Right cardiac atrium (tissue), 5 donors: Measurements from ENCODE around the gene MMP12. TPM values are rescaled to one million over a fixed set of nuclear protein-coding genes. Genes with fewer than 3 reads are reported as not detected.

Experiments
- ATAC-seq, 2 donors: fragments of 200-7000 bp; cut with Tn5 transposase; one replicate each; pipeline versions ENCODE4 v1.8.0 to v1.9.1; 2020; ENCODE audit warnings: moderate library complexity in 2 of 2, mild to moderate bottlenecking in 1 of 2
- DNase-seq, 3 donors: peaks; one replicate each; pipeline ENCODE4 v3.0.0-alpha.2; 2020
- H3K27ac ChIP-seq: one replicate; pipeline ENCODE4 v1.5.1; 2013; ENCODE audit warnings: mild to moderate bottlenecking, low read length, control low read depth, moderate library complexity
- H3K27me3 ChIP-seq: one replicate; pipeline ENCODE4 v1.6.1; 2013; ENCODE audit not compliant: control insufficient read depth, insufficient read depth
- H3K4me1 ChIP-seq: one replicate; pipeline ENCODE4 v1.6.1; 2013; ENCODE audit warnings: low read length; ENCODE audit not compliant: control insufficient read depth, insufficient read depth
- H3K4me3 ChIP-seq: one replicate; pipeline ENCODE4 v1.5.1; 2013; ENCODE audit warnings: low read length, control low read depth
- H3K9me3 ChIP-seq: one replicate; pipeline ENCODE4 v1.6.1; 2013; ENCODE audit warnings: low read length; ENCODE audit not compliant: control insufficient read depth
- WGBS: extraction: QIAGEN DNeasy Blood & Tissue Kit; methylation state at CpG from one replicate; pipeline ENCODE4 v1.1.7; 2013; 5-methylcytosine and 5-hydroxymethylcytosine counted together
- intact Hi-C, 4 donors: fragments of 100-400 bp; cut with DNase I; formaldehyde crosslinking; loops; one replicate each; pipeline versions ENCODE4 v1.11.0 to v1.14.0; 2022 to 2023
- polyA plus RNA-seq: library from polyadenylated mRNA; stranded (reverse); fragments of 200-250 nt; gene quantifications from one replicate; pipeline ENCODE4 v1.2.3, GENCODE V29; 2013
- total RNA-seq, 4 donors: library from RNA; stranded (reverse); fragmentation: NEBNext Ultra II Directional; extraction: Animal tissue kit (Norgen Biotek cat#: 25700); gene quantifications; one replicate each; pipeline ENCODE4 v1.2.1, GENCODE V29; 2021
- donor health status: healthy with polysubstance abuse.
- donor health status: DM: no; HTN: yes; CAD: no.
- donor health status: DM: no; HTN: no; CAD: no.
- donor health status: DM: no; HTN: yes; CAD: no; lungs with severe emphysema.
- donor health status: DM: yes; HTN: yes; CAD: no.

Gene MMP12
- total and polyA plus RNA-seq, 5 donors: not detected

- H3K4me1 ChIP-seq: no peaks in the 10 kb centered on the region
- no peaks in the 10 kb centered on the region for H3K9me3 ChIP-seq
- 58% methylated on average over 1 of the region's 1 CpG for WGBS
- no peaks in the 10 kb centered on the region for H3K27me3 ChIP-seq
- intact Hi-C loops: no loop called here
- no peak overlapping the region for H3K4me3 ChIP-seq
- H3K27ac ChIP-seq: no peak overlapping the region
- DNase-seq (no peak), ATAC-seq (no peak)
Observed at GRCh38 chr11:102849311-102849710, 25.5 kb downstream of the MMP12 start.

- no peak for ATAC-seq
- no peaks in the 10 kb centered on the region for H3K4me1 ChIP-seq
Observed at GRCh38 chr11:102846292-102846691, 28.5 kb downstream of the MMP12 start.

DNA sequence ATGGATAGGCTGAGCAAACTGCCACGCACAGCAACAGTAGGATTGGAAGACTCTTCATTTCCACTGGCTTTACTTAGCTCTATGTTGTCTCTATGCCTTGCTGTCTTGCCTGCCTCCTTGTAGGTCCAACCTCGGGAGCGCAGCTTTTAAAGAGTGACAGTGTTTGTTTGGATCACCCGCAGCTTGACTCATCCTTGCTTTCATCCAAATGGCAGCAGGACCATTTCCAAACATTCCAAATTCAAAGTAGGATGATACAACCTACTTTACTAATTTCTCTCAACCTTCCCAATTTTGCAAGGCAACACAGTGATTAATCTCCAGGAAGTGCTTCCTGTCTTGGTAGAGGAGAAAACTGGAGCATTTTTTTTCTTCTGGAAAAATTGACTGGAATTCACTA lies 31.3 kb downstream of the MMP12 start, which contains the start of gene MMP3:
TSS of gene MMP3 (minus strand) at position 121 of the 400 bp plus-strand sequence. CDS start at position 58, 63 bp downstream.
- no peak for ATAC-seq
- no peaks in the 10 kb centered on the region for H3K4me1 ChIP-seq
- H3K9me3 ChIP-seq: no peaks in the 10 kb centered on the region
- WGBS: 87% methylated on average over 4 of the region's 4 CpGs
- no peak for DNase-seq
- no peaks in the 10 kb centered on the region for H3K27me3 ChIP-seq
- intact Hi-C loops: no loop called here
- no peak within 1 kb of the TSS for H3K27ac ChIP-seq
- no peak within 1 kb of the TSS for H3K4me3 ChIP-seq

More at GRCh38 chr11:102846292-102846691, 28.5 kb downstream of the MMP12 start:
- H3K4me3 ChIP-seq: no peak overlapping the region
- no peaks in the 10 kb centered on the region for H3K9me3 ChIP-seq
- H3K27me3 ChIP-seq: no peaks in the 10 kb centered on the region
- H3K27ac ChIP-seq: no peak overlapping the region
- intact Hi-C loops: no loop called here
- no peak for DNase-seq
- WGBS: 62% methylated on average over 3 of the region's 3 CpGs

DNA sequence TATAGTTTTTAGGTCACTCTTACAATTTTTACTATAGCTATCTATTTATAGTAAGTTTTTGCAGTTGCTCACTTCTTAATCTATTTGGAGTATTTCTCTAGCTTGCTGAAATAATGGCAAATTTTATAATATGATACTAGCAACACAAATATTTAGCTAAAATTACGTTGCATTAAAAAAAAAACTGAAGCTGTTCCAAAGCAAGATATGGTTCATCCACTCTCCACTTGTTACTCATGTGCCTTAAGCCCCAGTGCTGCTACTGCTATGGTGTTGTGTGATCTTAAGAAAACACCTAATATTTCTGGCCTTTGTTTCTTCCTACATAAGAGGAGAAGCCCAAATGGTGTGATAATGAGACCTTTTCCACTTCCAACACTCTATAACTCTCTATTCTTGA lies 31.9 kb downstream of the MMP12 start:
- no peaks in the 10 kb centered on the region for H3K4me1 ChIP-seq
- 47% methylated on average over 1 of the region's 1 CpG for WGBS
- H3K27me3 ChIP-seq: no peaks in the 10 kb centered on the region
- ATAC-seq (no peak), DNase-seq (no peak)
- H3K4me3 ChIP-seq: no peak overlapping the region
- no peak overlapping the region for H3K27ac ChIP-seq
- no peaks in the 10 kb centered on the region for H3K9me3 ChIP-seq
- intact Hi-C loops: no loop called here

GRCh38 chr11:102840018-102840417 lies 34.8 kb downstream of the MMP12 start:
- ATAC-seq (no peak), DNase-seq (no peak)
- Histone ChIP-seq H3K4me3 (no peak overlapping the region), H3K27me3 (no peaks in the 10 kb centered on the region), H3K27ac (no peak overlapping the region), H3K9me3 (no peaks in the 10 kb centered on the region), H3K4me1 (no peaks in the 10 kb centered on the region)
- 35% methylated on average over 5 of the region's 5 CpGs for WGBS
- intact Hi-C loops: no loop called here

GRCh38 chr11:102837646-102838045 lies 37.1 kb downstream of the MMP12 start:
- no peak for DNase-seq
- Histone ChIP-seq H3K27ac (no peak overlapping the region), H3K4me1 (no peaks in the 10 kb centered on the region), H3K9me3 (no peaks in the 10 kb centered on the region), H3K27me3 (no peaks in the 10 kb centered on the region), H3K4me3 (no peak overlapping the region)
- no peak for ATAC-seq
- intact Hi-C loops: no loop called here
- 48% methylated on average over 2 of the region's 2 CpGs for WGBS

GRCh38 chr11:102837156-102837555 lies 37.6 kb downstream of the MMP12 start:
- no peaks in the 10 kb centered on the region for H3K4me1 ChIP-seq
- ATAC-seq (no peak), DNase-seq (no peak)
- intact Hi-C loops: no loop called here
- no peak overlapping the region for H3K4me3 ChIP-seq
- H3K27ac ChIP-seq: no peak overlapping the region
- H3K27me3 ChIP-seq: no peaks in the 10 kb centered on the region
- WGBS: 88% methylated on average over 2 of the region's 2 CpGs
- no peaks in the 10 kb centered on the region for H3K9me3 ChIP-seq

DNA sequence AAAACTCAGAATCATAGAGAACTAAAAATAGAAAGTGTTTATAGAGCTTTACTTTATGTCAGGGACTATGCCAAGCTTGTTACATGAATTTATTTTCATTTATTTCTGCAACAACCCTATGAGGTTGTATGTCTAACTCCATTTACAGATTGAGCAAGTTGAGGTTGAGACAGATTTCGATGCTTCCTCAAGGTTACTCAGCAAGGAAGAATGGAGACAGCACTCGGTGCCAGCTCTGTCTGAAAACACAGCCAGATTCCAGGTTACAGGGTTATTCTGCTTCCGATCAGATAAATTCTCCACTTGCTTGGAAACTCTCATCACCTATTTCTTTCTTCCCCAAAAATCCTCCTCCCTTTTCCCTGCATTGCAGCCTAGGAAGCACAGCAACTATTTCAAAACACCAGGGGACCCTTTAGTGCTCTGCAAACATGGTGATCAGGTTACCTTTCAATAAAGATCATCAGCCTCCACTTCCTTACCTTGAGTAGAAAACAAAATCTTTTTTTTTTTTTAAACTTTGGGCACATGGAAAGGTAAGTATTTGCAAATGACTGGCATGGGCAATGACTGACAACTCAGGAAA lies 38.4 kb downstream of the MMP12 start:
- intact Hi-C loops: no loop called here

DNA sequence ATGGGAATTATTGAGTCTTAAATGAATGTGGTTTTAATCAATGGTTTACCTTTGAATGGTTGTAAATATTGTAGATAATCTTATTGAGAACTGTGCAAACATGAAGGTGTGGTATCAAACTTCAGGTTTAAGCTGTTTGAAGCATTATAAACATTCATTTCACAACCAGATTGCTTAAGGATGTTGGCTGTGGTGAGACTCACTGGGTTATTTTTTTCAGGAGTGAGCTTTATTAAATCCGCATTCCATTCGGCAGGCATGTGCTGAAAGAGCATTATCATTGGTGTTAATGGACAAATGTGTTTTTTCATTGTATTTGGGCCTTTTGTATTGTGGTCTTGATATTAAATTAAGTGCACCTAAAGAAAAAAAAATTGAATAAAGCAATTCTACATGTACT lies 41.1 kb downstream of the MMP12 start:
- no peaks in the 10 kb centered on the region for H3K4me1 ChIP-seq
- H3K27ac ChIP-seq: no peak overlapping the region
- intact Hi-C loops: no loop called here
- no peak overlapping the region for H3K4me3 ChIP-seq
- no peak for ATAC-seq
- WGBS: 84% methylated on average over 2 of the region's 2 CpGs
- H3K9me3 ChIP-seq: no peaks in the 10 kb centered on the region
- H3K27me3 ChIP-seq: no peaks in the 10 kb centered on the region
- no peak for DNase-seq

More for the DNA sequence above, 38.4 kb downstream of the MMP12 start:
- no peak for ATAC-seq
- H3K4me3 ChIP-seq: no peak overlapping the region
- H3K27ac ChIP-seq: no peak overlapping the region
- no peaks in the 10 kb centered on the region for H3K9me3 ChIP-seq
- no peaks in the 10 kb centered on the region for H3K27me3 ChIP-seq
- no peak for DNase-seq
- no peaks in the 10 kb centered on the region for H3K4me1 ChIP-seq
- 63% methylated on average over 3 of the region's 3 CpGs for WGBS

DNA sequence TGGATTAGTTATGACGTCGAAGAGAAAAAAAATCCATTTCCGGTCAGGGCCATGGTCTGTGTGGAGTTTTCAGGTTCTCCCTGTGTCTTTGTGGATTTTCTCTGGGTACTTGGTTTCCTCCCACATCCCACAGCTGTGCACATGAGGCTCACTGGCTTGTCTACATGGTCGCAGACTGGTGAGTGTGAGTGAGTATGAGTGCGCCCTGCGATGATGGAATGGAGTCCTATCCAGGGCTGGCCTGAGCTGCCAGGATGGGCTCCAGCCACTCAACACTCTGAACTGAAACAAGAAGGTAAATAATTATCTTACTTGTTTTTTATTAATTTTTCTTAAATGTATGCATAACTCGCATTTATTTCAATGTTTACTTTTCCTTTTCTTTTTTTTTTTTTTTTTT lies 42.2 kb downstream of the MMP12 start:
- H3K9me3 ChIP-seq: no peaks in the 10 kb centered on the region
- WGBS: 95% methylated on average over 7 of the region's 7 CpGs
- DNase-seq (no peak), ATAC-seq (no peak)
- H3K4me3 ChIP-seq: no peak overlapping the region
- intact Hi-C loops: no loop called here
- H3K27me3 ChIP-seq: no peaks in the 10 kb centered on the region
- H3K27ac ChIP-seq: no peak overlapping the region
- H3K4me1 ChIP-seq: no peaks in the 10 kb centered on the region

- no peaks in the 10 kb centered on the region for H3K9me3 ChIP-seq
- H3K27ac ChIP-seq: no peak overlapping the region
- H3K27me3 ChIP-seq: no peaks in the 10 kb centered on the region
- no peak overlapping the region for H3K4me3 ChIP-seq
- DNase-seq (peak; percentile 12 to 68 (median 39)), ATAC-seq (no peak)
- WGBS: 40% methylated on average over 38 of the region's 38 CpGs
- H3K4me1 ChIP-seq: no peaks in the 10 kb centered on the region
- intact Hi-C loops: no loop called here
Observed at GRCh38 chr11:102831489-102832440, 43.0 kb downstream of the MMP12 start.
